K562 (cell line): ENCODE measurements around the gene HTR1D. TPM values are rescaled to one million over a fixed set of nuclear protein-coding genes. Genes with fewer than 3 reads are reported as not detected.

Experiments
- C11orf30 ChIP-seq: fragments of 450-650 bp; IDR thresholded peaks from 2 replicates; pipeline ENCODE4 v1.6.1; 2016; ENCODE audit warnings: low read depth, mild to moderate bottlenecking
- CBX5 ChIP-seq: IDR thresholded peaks from 2 replicates; pipeline ENCODE4 v1.6.1; 2014; ENCODE audit warnings: low read depth, borderline replicate concordance
- GATA2 ChIP-seq: sonication (generic); formaldehyde crosslinking; IDR thresholded peaks from 2 replicates; pipeline ENCODE4 v1.4.0; 2020; ENCODE audit warnings: mild to moderate bottlenecking, missing genetic modification reagents
- L3MBTL2 ChIP-seq: fragments of 450-650 bp; IDR thresholded peaks from 2 replicates; pipeline ENCODE4 v1.6.1; 2016; ENCODE audit warnings: mild to moderate bottlenecking, moderate library complexity
- LEF1 ChIP-seq: fragments of 450-650 bp; IDR thresholded peaks from 2 replicates; pipeline ENCODE4 v1.6.1; 2016; ENCODE audit warnings: mild to moderate bottlenecking
- MBD2 ChIP-seq: sonication (generic); IDR thresholded peaks from 2 replicates; pipeline ENCODE4 v1.6.1; 2016; ENCODE audit warnings: low read depth, borderline replicate concordance
- MCM5 ChIP-seq: fragments of 450-650 bp; IDR thresholded peaks from 2 replicates; pipeline ENCODE4 v1.6.1; 2016; ENCODE audit warnings: low read depth
- MIER1 ChIP-seq: fragments of 450-650 bp; IDR thresholded peaks from 2 replicates; pipeline ENCODE4 v1.6.1; 2016; ENCODE audit warnings: antibody characterized with exemption, mild to moderate bottlenecking, low read depth
- NCOA1 ChIP-seq: fragments of 450-650 bp; IDR thresholded peaks from 2 replicates; pipeline ENCODE4 v1.6.1; 2016; ENCODE audit warnings: low read depth
- NONO ChIP-seq, 2 experiments: fragments of 200-400 bp in 1 of 2; fragments of 450-650 bp in 1 of 2; formaldehyde crosslinking in 1 of 2; IDR thresholded peaks; 2 replicates each; pipeline ENCODE4 v1.6.1; 2017; ENCODE audit warnings: low read depth in 2 of 2, mild to moderate bottlenecking in 2 of 2, moderate library complexity in 2 of 2, low read length in 1 of 2
- NR1H2 ChIP-seq: sonication (generic); formaldehyde crosslinking; IDR thresholded peaks from 2 replicates; pipeline ENCODE4 v1.4.0; 2020; ENCODE audit warnings: mild to moderate bottlenecking, missing genetic modification reagents
- PHF8 ChIP-seq: fragments of 200-600 bp; sonication (generic); IDR thresholded peaks from 2 replicates; pipeline ENCODE4 v1.6.1; 2012; ENCODE audit warnings: mixed run types, mild to moderate bottlenecking, inconsistent platforms, low read length, moderate library complexity, borderline replicate concordance
- STAG1 ChIP-seq: sonication (generic); formaldehyde crosslinking; IDR thresholded peaks from 2 replicates; pipeline ENCODE4 v1.5.0; 2020; ENCODE audit warnings: missing genetic modification reagents, borderline replicate concordance
- ZNF764 ChIP-seq: fragments of 250-450 bp; sonication (Bioruptor Pico); IDR thresholded peaks from 2 replicates; pipeline ENCODE4 v1.4.0; 2020; ENCODE audit warnings: low read depth, mild to moderate bottlenecking, moderate library complexity
- polyA plus RNA-seq, 8 experiments: library from polyadenylated mRNA; depleted of rRNA in 4 of 8; stranded (reverse) in 5 of 8; unstranded in 3 of 8; fragments of >200 nt; fragmentation: Nextera tagmentation in 2 of 8; fragmentation: Illumina TruSeq in 1 of 8; extraction: Ambion mirVana in 2 of 8; extraction: Trizol in 1 of 8; gene quantifications; 2 replicates each; pipeline versions ENCODE4 v1.2.1 to v1.2.3, GENCODE V29; 2011 to 2014; ENCODE audit warnings: inconsistent platforms in 1 of 8, missing spikeins in 1 of 8
- total RNA-seq, 7 experiments: library from RNA; depleted of rRNA in 6 of 7; stranded (reverse); fragments of >200 nt in 6 of 7; fragmentation: Illumina TruSeq in 2 of 7; extraction: Trizol in 2 of 7; gene quantifications; 2 replicates each; pipeline versions ENCODE4 v1.2.1 to v1.2.3, GENCODE V29; 2011 to 2021; ENCODE audit warnings: low replicate concordance in 1 of 7
- TF ChIP-seq, protein P1 (sequence below): IDR thresholded peaks from 2 replicates; pipeline ENCODE4 v1.6.1; 2012; ENCODE audit warnings: low read depth, low read length, improper control_type of control experiment, borderline replicate concordance
- TF ChIP-seq, protein P2 (sequence below): fragments of 250-450 bp; sonication (Bioruptor Pico); IDR thresholded peaks from 2 replicates; pipeline ENCODE4 v1.4.0; 2020; ENCODE audit warnings: mild to moderate bottlenecking, moderate library complexity

Gene HTR1D
- total and polyA plus RNA-seq, 9 of the 15 experiments (the other 6 are each of a cell fraction or from before 2014, with no cell fraction given): 0.03 to 0.09 (median 0.04) TPM; not detected in 4

DNA sequence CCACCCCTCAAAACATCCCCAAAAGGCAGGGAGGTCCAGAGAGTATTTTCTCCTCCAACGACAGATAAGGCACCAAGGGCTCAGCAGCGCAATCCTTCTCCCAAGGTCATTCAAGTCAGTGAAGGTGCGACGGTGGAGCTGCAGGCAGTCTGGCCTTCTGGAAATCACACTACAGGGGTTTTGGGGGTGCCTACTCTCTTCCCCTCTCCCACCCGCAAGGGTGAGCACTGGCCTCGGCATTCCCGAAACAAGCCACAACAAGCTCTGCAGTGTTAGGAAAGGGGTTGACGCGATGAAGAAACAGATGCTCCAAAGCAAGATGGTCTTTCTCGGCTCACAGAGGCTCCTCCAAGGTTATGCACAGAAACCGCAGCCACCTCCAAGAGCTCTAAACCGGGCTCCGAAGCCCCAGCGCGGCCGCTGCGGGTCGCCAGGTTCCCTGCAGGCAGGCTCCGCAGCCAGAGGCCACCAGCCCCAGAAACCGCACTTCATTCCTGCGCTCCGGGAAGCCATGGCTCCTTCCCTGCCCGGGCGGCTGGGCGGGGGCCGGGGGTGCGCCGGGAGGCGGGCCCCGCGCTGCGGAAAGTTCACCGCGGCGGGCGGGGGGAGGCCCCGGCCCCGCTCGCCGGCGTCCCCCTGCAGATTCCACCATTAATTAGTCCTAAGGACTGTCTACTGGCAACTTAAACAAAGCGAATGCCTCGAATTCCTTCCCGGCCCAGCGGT lies 49.8 kb downstream of the HTR1D start (continued):
- TF ChIP-seq, protein P1, sequence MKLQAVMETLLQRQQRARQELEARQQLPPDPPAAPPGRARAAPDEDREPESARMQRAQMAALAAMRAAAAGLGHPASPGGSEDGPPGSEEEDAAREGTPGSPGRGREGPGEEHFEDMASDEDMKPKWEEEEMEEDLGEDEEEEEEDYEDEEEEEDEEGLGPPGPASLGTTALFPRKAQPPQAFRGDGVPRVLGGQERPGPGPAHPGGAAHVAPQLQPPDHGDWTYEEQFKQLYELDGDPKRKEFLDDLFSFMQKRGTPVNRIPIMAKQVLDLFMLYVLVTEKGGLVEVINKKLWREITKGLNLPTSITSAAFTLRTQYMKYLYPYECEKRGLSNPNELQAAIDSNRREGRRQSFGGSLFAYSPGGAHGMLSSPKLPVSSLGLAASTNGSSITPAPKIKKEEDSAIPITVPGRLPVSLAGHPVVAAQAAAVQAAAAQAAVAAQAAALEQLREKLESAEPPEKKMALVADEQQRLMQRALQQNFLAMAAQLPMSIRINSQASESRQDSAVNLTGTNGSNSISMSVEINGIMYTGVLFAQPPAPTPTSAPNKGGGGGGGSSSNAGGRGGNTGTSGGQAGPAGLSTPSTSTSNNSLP: no peak
- TF ChIP-seq PHF8: no peak
- TF ChIP-seq C11orf30: no peak
- no peak for TF ChIP-seq STAG1
- TF ChIP-seq NONO (IDR thresholded peaks at IDR 0.05; ENCODE audit: low read depth in 2 of 2, low read length in 1 of 2): 0 out of 4 replicates have a peak, but pooled peaks of 1 of the 2 experiments have one; percentile 29
- TF ChIP-seq MCM5: no peak
- TF ChIP-seq GATA2 (CRISPR knock-in tag): no peak
- no peak for TF ChIP-seq ZNF764 (CRISPR knock-in tag)
- TF ChIP-seq CBX5: no peak
- TF ChIP-seq MIER1: no peak
- no peak for TF ChIP-seq NCOA1
- TF ChIP-seq, protein P2, sequence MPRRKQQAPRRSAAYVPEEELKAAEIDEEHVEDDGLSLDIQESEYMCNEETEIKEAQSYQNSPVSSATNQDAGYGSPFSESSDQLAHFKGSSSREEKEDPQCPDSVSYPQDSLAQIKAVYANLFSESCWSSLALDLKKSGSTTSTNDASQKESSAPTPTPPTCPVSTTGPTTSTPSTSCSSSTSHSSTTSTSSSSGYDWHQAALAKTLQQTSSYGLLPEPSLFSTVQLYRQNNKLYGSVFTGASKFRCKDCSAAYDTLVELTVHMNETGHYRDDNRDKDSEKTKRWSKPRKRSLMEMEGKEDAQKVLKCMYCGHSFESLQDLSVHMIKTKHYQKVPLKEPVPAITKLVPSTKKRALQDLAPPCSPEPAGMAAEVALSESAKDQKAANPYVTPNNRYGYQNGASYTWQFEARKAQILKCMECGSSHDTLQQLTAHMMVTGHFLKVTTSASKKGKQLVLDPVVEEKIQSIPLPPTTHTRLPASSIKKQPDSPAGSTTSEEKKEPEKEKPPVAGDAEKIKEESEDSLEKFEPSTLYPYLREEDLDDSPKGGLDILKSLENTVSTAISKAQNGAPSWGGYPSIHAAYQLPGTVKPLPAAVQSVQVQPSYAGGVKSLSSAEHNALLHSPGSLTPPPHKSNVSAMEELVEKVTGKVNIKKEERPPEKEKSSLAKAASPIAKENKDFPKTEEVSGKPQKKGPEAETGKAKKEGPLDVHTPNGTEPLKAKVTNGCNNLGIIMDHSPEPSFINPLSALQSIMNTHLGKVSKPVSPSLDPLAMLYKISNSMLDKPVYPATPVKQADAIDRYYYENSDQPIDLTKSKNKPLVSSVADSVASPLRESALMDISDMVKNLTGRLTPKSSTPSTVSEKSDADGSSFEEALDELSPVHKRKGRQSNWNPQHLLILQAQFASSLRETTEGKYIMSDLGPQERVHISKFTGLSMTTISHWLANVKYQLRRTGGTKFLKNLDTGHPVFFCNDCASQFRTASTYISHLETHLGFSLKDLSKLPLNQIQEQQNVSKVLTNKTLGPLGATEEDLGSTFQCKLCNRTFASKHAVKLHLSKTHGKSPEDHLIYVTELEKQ (CRISPR knock-in tag): no peak
- peak; percentile 74; the same call in 1 of the 2 replicates for TF ChIP-seq NR1H2
- peak; percentile 44 for TF ChIP-seq L3MBTL2
- TF ChIP-seq LEF1: no peak
- no peak for TF ChIP-seq MBD2
